HepG2 (cell line): ENCODE results near the gene CA10.

Experiments used
- CTCF ChIP-seq: sonication (generic); formaldehyde crosslinking; IDR thresholded peaks from 2 replicates; pipeline ENCODE4 v1.5.0; 2020; ENCODE audit warnings: mild to moderate bottlenecking, missing genetic modification reagents, moderate library complexity
- GABPA ChIP-seq, 2 experiments: IDR thresholded peaks; 2 replicates each; pipeline ENCODE4 v1.6.1; 2011 to 2016; ENCODE audit warnings: low read depth in 2 of 2, low read length in 1 of 2, missing biosample characterization in 1 of 2, missing genetic modification characterization in 1 of 2
- HMGA1 ChIP-seq: sonication (generic); formaldehyde crosslinking; conservative IDR thresholded peaks from 2 replicates; pipeline ENCODE4 v1.4.0; 2020; ENCODE audit warnings: missing genetic modification reagents

- TF ChIP-seq GABPA (IDR thresholded peaks at IDR 0.05; ENCODE audit: low read depth, low read length): no peak
- no peak for TF ChIP-seq GABPA (CRISPR knock-in tag; IDR thresholded peaks at IDR 0.05; ENCODE audit: low read depth)
- no peak for TF ChIP-seq CTCF
- no peak for TF ChIP-seq HMGA1 (CRISPR knock-in tag)
Measured at GRCh38 chr17:52027620-52028295, 130.8 kb downstream of the CA10 start.
